WTC11 (cell line): ENCODE results near the gene C22orf23. TPM values are rescaled to one million over a fixed set of nuclear protein-coding genes. Genes with fewer than 3 reads are reported as not detected.

Experiments used
- ATAC-seq: fragments of 200-7000 bp; cut with Tn5 transposase; 2 replicates; pipeline ENCODE4 v1.10.0; 2021; ENCODE audit warnings: mild to moderate bottlenecking, moderate library complexity
- CTCF ChIA-PET: fragments of 300-600 bp; sonication (Branson Sonifier 250); formaldehyde crosslinking; loops from one replicate; lab custom pipeline; 2021; ENCODE audit warnings: antibody characterized with exemption; lab: Charles Lee
- POLR2A ChIA-PET: fragments of 350-600 bp; sonication (Branson Sonifier 250); formaldehyde crosslinking; loops from one replicate; lab custom pipeline; 2021; ENCODE audit warnings: antibody characterized with exemption; lab: Charles Lee
- DNase-seq: peaks from one replicate; pipeline ENCODE4 v3.0.0; 2021; ENCODE audit warnings: low spot score
- H3K27ac Mint-ChIP-seq: 2 replicates; pipeline ENCODE4 v1.8.0; 2021; ENCODE audit warnings: mixed read lengths
- H3K27me3 Mint-ChIP-seq: 2 replicates; pipeline ENCODE4 v1.8.0; 2021; ENCODE audit warnings: low read depth, mild to moderate bottlenecking, moderate library complexity, mixed read lengths
- H3K36me3 Mint-ChIP-seq: 2 replicates; pipeline ENCODE4 v1.8.0; 2021; ENCODE audit warnings: mixed read lengths
- H3K4me1 Mint-ChIP-seq: 2 replicates; pipeline ENCODE4 v1.8.0; 2022; ENCODE audit warnings: mixed read lengths
- H3K4me3 Mint-ChIP-seq: 2 replicates; pipeline ENCODE4 v1.8.0; 2021; ENCODE audit warnings: mild to moderate bottlenecking, moderate library complexity, mixed read lengths
- H3K9me3 Mint-ChIP-seq: 2 replicates; pipeline ENCODE4 v1.8.0; 2021; ENCODE audit warnings: mixed read lengths
- AFF4 ChIP-seq: sonication (generic); formaldehyde crosslinking; IDR thresholded peaks from 2 replicates; pipeline ENCODE4 v1.8.1; 2023; ENCODE audit warnings: mild to moderate bottlenecking, missing genetic modification reagents, borderline replicate concordance
- AR ChIP-seq: fragments of 250-450 bp; sonication (Bioruptor Pico); IDR thresholded peaks from 2 replicates; pipeline ENCODE4 v1.9.0; 2021; ENCODE audit warnings: mild to moderate bottlenecking
- ATF2 ChIP-seq: sonication (generic); formaldehyde crosslinking; IDR thresholded peaks from 2 replicates; pipeline ENCODE4 v1.8.1; 2022; ENCODE audit warnings: low read depth, missing genetic modification reagents, borderline replicate concordance
- CREM ChIP-seq: sonication (generic); formaldehyde crosslinking; IDR thresholded peaks from 2 replicates; pipeline ENCODE4 v1.8.1; 2022; ENCODE audit warnings: mild to moderate bottlenecking, missing genetic modification reagents, moderate library complexity
- E2F5 ChIP-seq: sonication (generic); formaldehyde crosslinking; IDR thresholded peaks from 2 replicates; pipeline ENCODE4 v1.8.1; 2022; ENCODE audit warnings: mild to moderate bottlenecking, moderate library complexity, missing genetic modification reagents
- EMX1 ChIP-seq: fragments of 250-450 bp; sonication (Bioruptor Pico); IDR thresholded peaks from 2 replicates; pipeline ENCODE4 v1.8.0; 2021; ENCODE audit warnings: mild to moderate bottlenecking
- ERG ChIP-seq: fragments of 250-450 bp; sonication (Bioruptor Pico); IDR thresholded peaks from 2 replicates; pipeline ENCODE4 v1.8.0; 2021; ENCODE audit warnings: mild to moderate bottlenecking
- ETV6 ChIP-seq: sonication (generic); formaldehyde crosslinking; IDR thresholded peaks from 2 replicates; pipeline ENCODE4 v1.8.1; 2022; ENCODE audit warnings: mild to moderate bottlenecking, missing genetic modification reagents
- IRF2 ChIP-seq: sonication (generic); formaldehyde crosslinking; IDR thresholded peaks from 2 replicates; pipeline ENCODE4 v1.8.0; 2022; ENCODE audit warnings: low read depth, missing genetic modification reagents, borderline replicate concordance
- JAZF1 ChIP-seq: fragments of 250-450 bp; sonication (Bioruptor Pico); IDR thresholded peaks from 2 replicates; pipeline ENCODE4 v1.9.0; 2021; ENCODE audit warnings: moderate library complexity, mild to moderate bottlenecking, inconsistent platforms
- MLX ChIP-seq: sonication (generic); formaldehyde crosslinking; IDR thresholded peaks from 2 replicates; pipeline ENCODE4 v1.8.1; 2023; ENCODE audit warnings: mild to moderate bottlenecking, missing genetic modification reagents, moderate library complexity
- NR1H2 ChIP-seq: sonication (generic); formaldehyde crosslinking; IDR thresholded peaks from 2 replicates; pipeline ENCODE4 v1.9.0; 2021; ENCODE audit warnings: mild to moderate bottlenecking, moderate library complexity, missing genetic modification reagents
- PREB ChIP-seq: sonication (generic); formaldehyde crosslinking; IDR thresholded peaks from 2 replicates; pipeline ENCODE4 v1.8.1; 2022; ENCODE audit warnings: mild to moderate bottlenecking, missing genetic modification reagents, moderate library complexity, borderline replicate concordance
- TCF7 ChIP-seq: sonication (generic); formaldehyde crosslinking; IDR thresholded peaks from 2 replicates; pipeline ENCODE4 v1.8.0; 2022; ENCODE audit warnings: mild to moderate bottlenecking, low read depth, missing genetic modification reagents, moderate library complexity
- TP53 ChIP-seq: sonication (generic); formaldehyde crosslinking; IDR thresholded peaks from 2 replicates; pipeline ENCODE4 v1.8.1; 2023; ENCODE audit warnings: mild to moderate bottlenecking, missing genetic modification reagents
- USF2 ChIP-seq: sonication (generic); formaldehyde crosslinking; IDR thresholded peaks from 2 replicates; pipeline ENCODE4 v1.8.1; 2023; ENCODE audit warnings: mild to moderate bottlenecking, missing genetic modification reagents, moderate library complexity
- ZBTB43 ChIP-seq: sonication (generic); formaldehyde crosslinking; IDR thresholded peaks from 2 replicates; pipeline ENCODE4 v1.8.1; 2023; ENCODE audit warnings: mild to moderate bottlenecking, missing genetic modification reagents
- ZNF138 ChIP-seq: sonication (generic); formaldehyde crosslinking; conservative IDR thresholded peaks from 2 replicates; pipeline ENCODE4 v1.8.1; 2022; ENCODE audit warnings: mild to moderate bottlenecking, moderate library complexity, missing genetic modification reagents
- ZNF232 ChIP-seq: sonication (generic); formaldehyde crosslinking; IDR thresholded peaks from 2 replicates; pipeline ENCODE4 v1.8.0; 2022; ENCODE audit warnings: mild to moderate bottlenecking, missing genetic modification reagents
- total RNA-seq: library from RNA; stranded (reverse); gene quantifications from 3 replicates; pipeline ENCODE4 v1.2.3, GENCODE V29; 2021

C22orf23 gene
- total RNA-seq, 1 experiment from 2014 or later = 0.72 TPM

GRCh38 chr22:37994049-37994448, 40.6 kb upstream of the C22orf23 start:
- no peaks in the 10 kb centered on the region for H3K36me3 Mint-ChIP-seq
- no peaks in the 10 kb centered on the region for H3K9me3 Mint-ChIP-seq
- no peak overlapping the region for H3K4me3 Mint-ChIP-seq
- peaks cover 17% of the 10 kb centered on the region for H3K4me1 Mint-ChIP-seq
- ChIA-PET POLR2A (no interaction called here), CTCF (interaction anchor here (1.1 to 5.4 kb wide), 5 partner anchors 11 to 110 kb away, joined by 3 to 36 read pairs (median 6); no protein-coding TSS in a partner anchor)
- no peak for DNase-seq
- H3K27me3 Mint-ChIP-seq = no peaks in the 10 kb centered on the region
- no peak overlapping the region for H3K27ac Mint-ChIP-seq
- ATAC-seq = no peak
- TF ChIP-seq NR1H2 (CRISPR knock-in tag) (no peak), ZBTB43 (no peak), AR (no peak), ZNF232 (CRISPR knock-in tag) (no peak), AFF4 (no peak), ETV6 (CRISPR knock-in tag) (no peak), CREM (no peak), ZNF138 (CRISPR knock-in tag) (no peak), TCF7 (CRISPR knock-in tag) (no peak), TP53 (CRISPR knock-in tag) (no peak), MLX (no peak), USF2 (CRISPR knock-in tag) (no peak), EMX1 (no peak), IRF2 (no peak), PREB (CRISPR knock-in tag) (no peak), ATF2 (CRISPR knock-in tag) (no peak), JAZF1 (CRISPR knock-in tag) (no peak), E2F5 (no peak), ERG (no peak)
